ENCODE data around the gene PRAMEF4.
"Not testable (repeated sequence)": the region's sequence is repeated elsewhere in the genome, so short reads cannot be mapped to it uniquely, and the experiment has no call there.

The PRAMEF4 gene

GRCh38 chr1:12886101-12886500, at the start of gene PRAMEF4:
TSS of gene PRAMEF4 (minus strand) at chr1:12886201. CDS start at chr1:12883394, 2,807 bp downstream.
- not testable (repeated sequence) for DNase-seq (ENCODE audit: low spot score)

- DNase-seq (ENCODE audit: low spot score): not testable (repeated sequence)
Measured at GRCh38 chr1:12924368-12924767, 38.4 kb upstream of the PRAMEF4 start.

GRCh38 chr1:12921749-12922148, 35.7 kb upstream of the PRAMEF4 start:
- not testable (repeated sequence) for DNase-seq (ENCODE audit: low spot score)

- DNase-seq (ENCODE audit: low spot score): not testable (repeated sequence)
Measured at GRCh38 chr1:12916310-12916709, 30.3 kb upstream of the PRAMEF4 start, which contains the start of gene PRAMEF7. TSS of gene PRAMEF7 (plus strand) at chr1:12916610. CDS start at chr1:12917693, 1,083 bp downstream.

GRCh38 chr1:12903793-12904572, 18.0 kb upstream of the PRAMEF4 start:
- DNase-seq (ENCODE audit: low spot score): not testable (repeated sequence)

- not testable (repeated sequence) for DNase-seq (ENCODE audit: low spot score)
Measured at GRCh38 chr1:12899186-12899585, 13.2 kb upstream of the PRAMEF4 start.

GRCh38 chr1:12898170-12898569, 12.2 kb upstream of the PRAMEF4 start, which contains the start of gene PRAMEF10:
TSS of gene PRAMEF10 (minus strand) at chr1:12898270. CDS start at chr1:12895847, 2,423 bp downstream.
- not testable (repeated sequence) for DNase-seq (ENCODE audit: low spot score)

- not testable (repeated sequence) for DNase-seq (ENCODE audit: low spot score)
Measured at GRCh38 chr1:12878453-12878852, 7.5 kb downstream of the PRAMEF4 start.

- not testable (repeated sequence) for DNase-seq (ENCODE audit: low spot score)
Measured at GRCh38 chr1:12863131-12863880, 22.7 kb downstream of the PRAMEF4 start.

- not testable (repeated sequence) for DNase-seq (ENCODE audit: low spot score)
Measured at GRCh38 chr1:12856786-12857185, 29.2 kb downstream of the PRAMEF4 start, which contains the start of gene PRAMEF2. TSS of gene PRAMEF2 (plus strand) at chr1:12857086. CDS start at chr1:12859010, 1,924 bp downstream.

- no peak for DNase-seq (ENCODE audit: low spot score)
Measured at GRCh38 chr1:12851779-12852178, 34.2 kb downstream of the PRAMEF4 start.

- not testable (repeated sequence) for DNase-seq (ENCODE audit: low spot score)
Measured at GRCh38 chr1:12848620-12849019, 37.4 kb downstream of the PRAMEF4 start, which contains the start of gene HNRNPCL1. TSS of gene HNRNPCL1 (minus strand) at chr1:12848720. CDS start at chr1:12848289, 431 bp downstream.

- DNase-seq (ENCODE audit: low spot score): not testable (repeated sequence)
Measured at GRCh38 chr1:12833251-12833650, 52.8 kb downstream of the PRAMEF4 start.

GRCh38 chr1:12831310-12831709, 54.7 kb downstream of the PRAMEF4 start, which contains the start of gene PRAMEF11:
TSS of gene PRAMEF11 (minus strand) at chr1:12831410. CDS start at chr1:12828789, 2,621 bp downstream.
- DNase-seq (ENCODE audit: low spot score): not testable (repeated sequence)
